GM12801 (cell line): ENCODE data around the gene RPS6KA1.

Experiments
- CTCF ChIP-seq: IDR thresholded peaks from one replicate; pipeline ENCODE4 v1.5.1; 2011; ENCODE audit warnings: control low read depth; ENCODE audit not compliant: insufficient read length; ENCODE audit errors: extremely low read depth

Gene RPS6KA1

GRCh38 chr1:26558685-26559048 lies 29.1 kb downstream of the RPS6KA1 start:
- no peak for TF ChIP-seq CTCF

- no peak for TF ChIP-seq CTCF
These were observed 30.8 kb downstream of the RPS6KA1 start for GRCh38 chr1:26560403-26560780.

DNA sequence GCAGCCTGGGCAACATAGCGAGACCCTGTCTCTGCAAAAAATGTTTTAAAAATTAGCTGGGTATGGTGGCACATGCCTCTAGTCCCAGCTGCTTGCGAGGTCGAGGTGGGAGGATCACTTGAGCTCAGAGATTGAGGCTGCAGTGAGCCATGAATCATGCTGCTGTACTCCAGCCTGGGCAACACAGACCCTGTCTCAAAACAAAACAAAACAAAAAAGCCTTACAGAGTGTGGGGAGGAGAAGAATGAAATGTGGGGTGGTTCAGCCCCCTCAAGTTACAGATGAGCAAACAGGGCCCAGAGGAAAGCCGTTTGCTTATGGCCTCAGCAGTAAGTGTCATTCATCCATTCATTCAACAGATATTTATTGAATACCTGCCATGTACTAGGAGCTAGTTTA lies 40.7 kb downstream of the RPS6KA1 start:
- no peak for TF ChIP-seq CTCF

DNA sequence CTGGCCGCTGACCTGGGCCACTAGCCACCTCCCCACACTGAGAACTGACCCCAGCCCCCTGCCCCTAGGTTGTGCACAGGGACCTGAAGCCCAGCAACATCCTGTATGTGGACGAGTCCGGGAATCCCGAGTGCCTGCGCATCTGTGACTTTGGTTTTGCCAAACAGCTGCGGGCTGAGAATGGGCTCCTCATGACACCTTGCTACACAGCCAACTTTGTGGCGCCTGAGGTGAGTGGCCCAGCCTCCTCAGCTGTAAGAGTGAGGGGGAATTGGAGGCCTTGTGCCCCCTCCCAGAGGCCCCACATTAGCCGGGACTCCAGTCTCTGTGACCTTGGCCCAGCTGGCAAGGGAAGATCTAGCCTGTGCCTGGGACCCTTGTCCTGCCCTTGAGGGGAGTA lies 41.8 kb downstream of the RPS6KA1 start:
- TF ChIP-seq CTCF: no peak

DNA sequence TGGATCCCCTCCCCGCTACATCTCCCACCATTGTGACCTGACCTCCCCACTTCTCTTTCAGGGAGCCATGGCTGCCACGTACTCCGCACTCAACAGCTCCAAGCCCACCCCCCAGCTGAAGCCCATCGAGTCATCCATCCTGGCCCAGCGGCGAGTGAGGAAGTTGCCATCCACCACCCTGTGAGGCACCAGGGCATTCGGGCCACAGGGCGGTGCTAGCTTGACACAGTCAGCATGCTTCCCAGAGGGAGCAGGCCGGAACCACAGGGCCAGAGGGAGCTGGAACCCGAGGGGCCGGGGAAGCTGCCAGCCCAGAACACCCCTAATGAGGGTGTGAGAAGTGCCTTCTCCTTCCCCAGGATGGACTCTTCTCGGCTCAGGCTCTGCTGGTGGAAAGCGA lies 44.5 kb downstream of the RPS6KA1 start:
- TF ChIP-seq CTCF: no peak

GRCh38 chr1:26574719-26575251 lies 45.2 kb downstream of the RPS6KA1 start:
- TF ChIP-seq CTCF: no peak

GRCh38 chr1:26575348-26575747 lies 45.8 kb downstream of the RPS6KA1 start:
- no peak for TF ChIP-seq CTCF

DNA sequence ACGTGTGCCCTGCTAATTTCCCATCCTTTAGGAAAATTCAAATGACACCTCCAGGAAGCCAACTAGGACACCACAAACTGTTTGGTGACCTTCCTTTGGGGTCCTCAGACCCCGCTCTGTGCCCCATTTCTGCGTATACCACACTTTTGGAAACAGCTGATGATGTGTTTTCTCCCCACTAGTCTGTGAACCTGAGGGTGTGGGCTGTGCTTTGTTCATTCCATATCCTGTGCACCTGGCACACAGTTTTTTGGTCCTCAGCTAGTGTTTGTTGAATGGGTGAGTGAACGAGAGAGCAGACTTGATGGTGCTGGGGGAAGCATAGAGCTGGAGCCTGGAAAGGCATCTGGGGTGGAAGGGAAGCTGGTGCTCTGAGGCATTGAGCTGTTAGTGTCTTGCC lies 48.6 kb downstream of the RPS6KA1 start:
- no peak for TF ChIP-seq CTCF
